ENCODE data around the gene HNMT. TPM values are rescaled to one million over a fixed set of nuclear protein-coding genes. Genes with fewer than 3 reads are reported as not detected.

Gene HNMT
- total and polyA plus RNA-seq, 2 experiments from 2014 or later: 4.7 to 5.6 TPM

- Histone ChIP-seq H3K27me3 (no peaks in the 10 kb centered on the region), H3K4me1 (ENCODE audit: low read depth) (no peaks in the 10 kb centered on the region), H3K4me3 (no peak overlapping the region), H3K36me3 (no peaks in the 10 kb centered on the region), H3K27ac (no peak overlapping the region), H3K9me3 (ENCODE audit: low read depth) (no peaks in the 10 kb centered on the region)
- no peak for TF ChIP-seq CTCF (IDR thresholded peaks at IDR 0.05; ENCODE audit: low read depth, low read length)
- no peak for DNase-seq (ENCODE audit: low read depth in 1 of 2, low spot score in 1 of 2)
These were observed 11.6 kb upstream of the HNMT start for GRCh38 chr2:137952586-137953129.

DNA sequence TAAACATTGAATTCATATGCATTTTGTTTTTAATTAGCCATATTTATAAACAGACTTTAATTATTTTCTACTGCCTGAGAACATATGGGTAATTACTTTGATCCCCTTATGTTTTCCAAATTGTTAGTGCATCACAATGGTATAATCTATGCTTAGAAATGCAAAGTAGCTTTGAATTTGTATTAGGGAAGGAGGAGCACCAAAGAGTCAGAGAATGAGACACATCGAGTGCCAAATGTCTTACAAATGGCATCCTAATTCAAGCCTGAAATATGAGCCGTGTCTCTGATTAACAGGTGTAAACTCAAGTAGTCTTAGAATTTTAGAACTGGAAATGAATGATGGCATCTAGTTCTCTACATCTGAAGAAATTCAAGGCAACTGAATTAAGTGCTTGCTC, 8.7 kb upstream of the HNMT start:
- Histone ChIP-seq H3K36me3 (no peaks in the 10 kb centered on the region), H3K4me3 (no peak overlapping the region), H3K4me1 (ENCODE audit: low read depth) (no peaks in the 10 kb centered on the region), H3K9me3 (ENCODE audit: low read depth) (no peaks in the 10 kb centered on the region), H3K27ac (no peak overlapping the region), H3K27me3 (no peaks in the 10 kb centered on the region)
- no peak for DNase-seq (ENCODE audit: low read depth in 1 of 2, low spot score in 1 of 2)
- TF ChIP-seq CTCF (IDR thresholded peaks at IDR 0.05; ENCODE audit: low read depth, low read length): no peak

- Histone ChIP-seq H3K4me3 (no peak overlapping the region), H3K4me1 (ENCODE audit: low read depth) (no peaks in the 10 kb centered on the region), H3K36me3 (no peaks in the 10 kb centered on the region), H3K9me3 (ENCODE audit: low read depth) (no peaks in the 10 kb centered on the region), H3K27ac (no peak overlapping the region), H3K27me3 (no peaks in the 10 kb centered on the region)
- TF ChIP-seq CTCF (IDR thresholded peaks at IDR 0.05; ENCODE audit: low read depth, low read length): no peak
- DNase-seq (ENCODE audit: low read depth in 1 of 2, low spot score in 1 of 2): peak in 1 of 2 donors; percentile 95
These were observed 7.2 kb upstream of the HNMT start for GRCh38 chr2:137957033-137957432.

DNA sequence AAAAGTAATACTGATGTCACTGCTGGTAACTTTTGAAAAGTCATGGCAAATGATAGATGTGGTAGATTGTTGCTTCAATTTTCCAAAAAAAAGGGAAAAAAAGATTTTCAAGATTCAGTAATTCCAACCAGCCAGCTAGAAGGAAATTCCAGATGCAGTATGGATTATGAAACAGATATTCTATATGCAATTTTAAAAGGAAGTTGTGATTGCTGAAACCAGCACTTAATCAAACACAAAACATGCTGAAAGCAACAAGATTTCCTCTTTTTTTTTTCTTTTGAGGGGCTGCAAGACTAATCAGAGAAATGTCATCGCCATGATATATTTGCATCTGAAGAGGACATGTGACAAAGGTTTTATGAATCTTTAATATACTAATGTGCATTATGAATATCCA, 5.1 kb upstream of the HNMT start:
- DNase-seq (ENCODE audit: low read depth in 1 of 2, low spot score in 1 of 2): no peak
- no peaks in the 10 kb centered on the region for H3K27me3 ChIP-seq

DNA sequence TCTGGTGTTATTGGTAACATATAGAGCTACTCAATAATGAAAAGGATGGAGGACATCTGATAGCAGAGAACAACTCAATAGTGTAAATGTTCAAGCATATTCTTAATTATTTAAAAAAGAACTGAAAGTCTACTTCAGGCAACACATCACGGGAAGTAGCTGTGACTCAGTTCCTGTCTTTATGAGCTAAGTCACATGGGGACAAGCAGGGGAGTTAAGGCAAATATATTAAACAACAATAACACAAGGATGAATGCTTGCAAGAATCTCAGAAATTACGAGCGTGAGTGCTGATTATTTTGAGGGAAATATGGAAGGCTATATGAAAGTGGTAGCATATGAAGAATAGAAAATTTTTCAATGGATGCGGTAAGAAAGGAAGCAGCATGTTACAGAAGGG, 4.0 kb upstream of the HNMT start:
- TF ChIP-seq CTCF (IDR thresholded peaks at IDR 0.05; ENCODE audit: low read depth, low read length): no peak
- no peak for DNase-seq (ENCODE audit: low read depth in 1 of 2, low spot score in 1 of 2)
- Histone ChIP-seq H3K27me3 (no peaks in the 10 kb centered on the region), H3K36me3 (no peaks in the 10 kb centered on the region), H3K4me3 (no peak overlapping the region), H3K4me1 (ENCODE audit: low read depth) (peaks cover 19% of the 10 kb centered on the region), H3K27ac (no peak overlapping the region), H3K9me3 (ENCODE audit: low read depth) (no peaks in the 10 kb centered on the region)

More for the DNA sequence above, 5.1 kb upstream of the HNMT start:
- Histone ChIP-seq H3K36me3 (no peaks in the 10 kb centered on the region), H3K27ac (no peak overlapping the region), H3K4me3 (no peak overlapping the region), H3K9me3 (ENCODE audit: low read depth) (no peaks in the 10 kb centered on the region), H3K4me1 (ENCODE audit: low read depth) (peaks cover 9% of the 10 kb centered on the region)
- TF ChIP-seq CTCF (IDR thresholded peaks at IDR 0.05; ENCODE audit: low read depth, low read length): no peak

DNA sequence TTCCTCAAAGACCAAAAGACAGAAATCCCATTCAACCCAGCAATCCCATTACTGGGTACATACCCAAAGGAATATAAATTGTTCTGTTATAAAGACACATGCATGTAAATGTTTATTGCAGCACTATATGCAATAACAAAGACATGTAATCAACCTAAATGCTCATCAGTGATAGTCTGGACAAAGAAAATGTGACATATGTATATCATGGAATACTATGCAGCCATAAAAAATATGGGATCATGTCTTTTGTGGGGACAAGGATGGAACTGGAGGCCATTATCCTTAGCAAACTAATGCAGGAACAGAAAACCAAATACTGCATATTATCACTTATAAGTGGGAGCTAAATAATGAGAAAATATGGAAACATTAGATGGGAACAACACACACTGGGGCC, 2.7 kb upstream of the HNMT start:
- Histone ChIP-seq H3K9me3 (ENCODE audit: low read depth) (no peaks in the 10 kb centered on the region), H3K4me3 (no peak overlapping the region), H3K27me3 (no peaks in the 10 kb centered on the region), H3K36me3 (no peaks in the 10 kb centered on the region), H3K4me1 (ENCODE audit: low read depth) (peaks cover 19% of the 10 kb centered on the region), H3K27ac (no peak overlapping the region)
- DNase-seq (ENCODE audit: low read depth in 1 of 2, low spot score in 1 of 2): no peak
- TF ChIP-seq CTCF (IDR thresholded peaks at IDR 0.05; ENCODE audit: low read depth, low read length): no peak

Measured in cardiac muscle cell (in vitro differentiated cells and primary cell).